ENCODE measurements around the gene SIRT7.
A peak's percentile ranks its signal among the peaks of the same experiment; 100 is the strongest.

Gene SIRT7

DNA sequence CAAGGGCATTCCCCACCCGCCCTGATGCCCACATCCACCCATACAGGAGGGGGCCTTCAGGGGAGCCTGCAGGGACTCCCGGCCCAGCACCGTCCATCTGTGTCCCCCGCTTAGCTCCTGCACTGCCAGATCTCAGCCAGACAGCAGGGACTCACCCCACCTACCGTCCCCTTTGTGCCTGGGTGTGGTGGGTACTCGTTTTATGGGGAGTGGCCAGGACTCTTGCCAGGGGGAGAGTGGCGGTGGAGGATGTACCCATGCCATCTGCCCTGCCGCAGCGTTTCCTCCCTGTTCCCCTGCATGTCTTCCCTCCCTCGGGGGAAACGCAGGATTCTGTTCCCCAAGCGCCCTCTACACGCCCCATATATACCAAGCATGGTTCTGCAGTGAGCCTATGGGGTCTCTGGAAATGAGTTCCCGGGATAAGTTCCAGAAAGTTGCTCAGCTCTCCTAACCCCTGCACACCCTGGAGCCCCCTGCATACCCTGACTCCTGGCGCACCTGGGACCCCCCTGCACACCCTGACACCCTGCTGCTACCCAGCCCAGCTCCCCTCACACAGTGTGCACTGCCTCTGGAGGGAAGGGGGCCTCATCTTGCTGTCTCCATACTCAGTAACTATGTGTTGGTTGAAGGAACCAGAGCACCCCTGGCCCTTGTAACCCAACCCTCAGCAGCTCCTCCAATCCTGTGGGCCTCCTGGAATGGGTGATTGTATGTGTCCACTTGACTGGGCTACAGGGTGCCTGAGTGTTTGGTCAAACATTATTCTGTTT, 13.8 kb upstream of the SIRT7 start:
- DNase-seq (ENCODE audit: low read depth) = no peak

DNA sequence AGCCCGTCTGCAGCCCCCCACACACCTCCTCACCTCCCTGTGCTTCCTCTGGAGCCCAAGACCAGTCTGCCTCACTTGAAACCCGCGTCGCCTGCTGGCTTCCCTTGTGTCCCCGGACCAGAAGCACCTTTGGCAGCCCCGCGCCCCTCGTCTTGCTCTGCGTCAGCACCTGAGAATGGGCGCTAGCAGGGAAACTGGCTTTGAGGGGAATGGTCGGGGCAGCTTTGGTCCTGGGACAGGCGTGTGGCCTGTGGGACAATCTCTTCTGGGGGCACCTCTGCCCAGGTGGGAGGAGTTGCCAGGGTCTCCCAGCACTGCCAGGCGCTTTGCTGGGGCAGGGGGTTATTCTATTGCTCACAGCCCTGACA, 13.2 kb upstream of the SIRT7 start:
- no peak for DNase-seq (ENCODE audit: low read depth)

DNA sequence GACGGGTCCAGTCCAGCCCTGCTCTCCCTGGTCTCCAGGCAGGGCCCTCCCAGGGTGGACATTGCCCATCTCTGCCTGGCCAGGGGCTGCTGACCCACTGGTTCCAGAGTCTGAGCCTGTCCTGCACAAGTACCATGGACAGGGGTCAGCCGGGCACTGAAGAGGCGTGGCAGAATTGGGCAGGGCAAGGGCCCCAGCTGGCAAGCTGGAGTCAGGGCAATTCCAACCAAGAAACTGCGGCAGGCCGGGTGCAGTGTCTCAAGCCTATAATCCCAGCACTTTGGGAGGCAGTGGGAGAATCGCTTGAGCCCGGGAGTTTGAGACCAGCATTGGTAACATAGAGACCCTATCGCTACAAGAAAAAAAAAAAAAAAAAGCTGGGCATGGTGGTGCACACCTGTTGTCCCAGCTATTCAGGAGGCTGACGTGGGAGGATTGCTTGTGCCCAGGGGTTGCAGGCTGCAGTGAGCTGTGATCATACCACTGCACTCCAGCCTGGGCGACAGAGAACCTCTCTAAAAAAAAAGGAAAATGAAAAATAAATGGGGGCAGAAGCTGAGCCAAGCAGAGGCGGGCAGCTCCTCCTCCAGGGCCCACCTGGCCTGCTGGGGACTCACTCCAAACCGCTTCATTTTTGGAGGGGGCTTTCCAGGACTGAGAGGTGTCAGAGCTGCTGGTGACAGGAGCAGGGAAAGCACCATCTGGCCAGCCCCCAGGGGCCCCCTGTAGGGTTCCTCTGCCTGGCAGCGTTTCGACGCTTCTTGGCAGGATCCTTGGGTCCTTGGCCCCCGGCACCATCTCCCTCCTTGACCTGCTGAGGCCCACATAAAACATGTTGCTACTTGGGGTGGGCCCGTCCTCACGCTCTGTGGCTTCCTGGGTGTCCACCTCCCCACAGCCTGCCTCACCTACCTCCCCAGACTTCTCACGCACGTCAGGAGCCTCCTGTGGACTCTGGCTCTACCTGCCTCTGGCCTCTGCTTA, 12.5 kb upstream of the SIRT7 start:
- no peak for DNase-seq (ENCODE audit: low read depth)

DNA sequence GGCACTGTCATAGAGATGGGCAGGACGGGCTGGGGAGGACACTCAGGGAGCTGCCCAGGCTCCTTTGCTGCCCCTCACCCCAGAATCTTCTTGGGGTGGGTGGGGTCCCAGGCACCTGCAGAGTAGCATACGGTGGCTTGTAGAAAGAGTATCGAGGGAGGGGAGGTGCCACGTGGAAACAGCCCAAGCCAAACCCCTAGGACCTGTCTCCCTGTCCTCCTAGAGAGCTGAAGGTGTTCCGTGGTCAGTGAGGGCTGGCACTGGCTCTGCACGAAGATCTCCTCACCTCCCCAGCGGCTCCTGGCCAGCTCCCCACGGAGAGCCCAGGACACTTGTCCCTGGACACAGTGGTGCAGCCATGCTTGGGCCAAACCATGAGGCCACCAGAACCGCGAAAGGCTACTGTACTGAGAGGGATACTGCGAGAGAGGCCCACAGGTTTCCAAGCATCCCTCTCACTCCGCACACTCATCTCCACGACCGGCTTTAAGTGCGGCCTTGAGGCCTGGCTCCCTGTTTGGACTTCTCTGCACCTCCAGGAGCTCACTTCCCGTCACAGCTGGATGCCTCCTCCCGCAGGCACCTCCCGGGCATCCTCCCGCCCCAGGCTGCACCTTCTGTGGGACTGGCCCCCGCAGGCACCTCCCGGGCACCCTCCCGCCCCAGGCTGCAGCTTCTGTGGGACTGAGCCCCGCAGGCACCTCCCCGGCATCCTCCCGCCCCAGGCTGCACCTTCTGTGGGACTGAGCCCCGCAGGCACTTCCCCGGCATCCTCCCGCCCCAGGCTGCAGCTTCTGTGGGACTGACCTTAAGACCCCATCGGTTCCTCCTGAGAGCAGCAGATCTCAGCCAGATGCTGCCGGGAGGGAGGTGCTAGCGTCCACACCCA, 11.5 kb upstream of the SIRT7 start:
- no peak for DNase-seq (ENCODE audit: low read depth)

DNA sequence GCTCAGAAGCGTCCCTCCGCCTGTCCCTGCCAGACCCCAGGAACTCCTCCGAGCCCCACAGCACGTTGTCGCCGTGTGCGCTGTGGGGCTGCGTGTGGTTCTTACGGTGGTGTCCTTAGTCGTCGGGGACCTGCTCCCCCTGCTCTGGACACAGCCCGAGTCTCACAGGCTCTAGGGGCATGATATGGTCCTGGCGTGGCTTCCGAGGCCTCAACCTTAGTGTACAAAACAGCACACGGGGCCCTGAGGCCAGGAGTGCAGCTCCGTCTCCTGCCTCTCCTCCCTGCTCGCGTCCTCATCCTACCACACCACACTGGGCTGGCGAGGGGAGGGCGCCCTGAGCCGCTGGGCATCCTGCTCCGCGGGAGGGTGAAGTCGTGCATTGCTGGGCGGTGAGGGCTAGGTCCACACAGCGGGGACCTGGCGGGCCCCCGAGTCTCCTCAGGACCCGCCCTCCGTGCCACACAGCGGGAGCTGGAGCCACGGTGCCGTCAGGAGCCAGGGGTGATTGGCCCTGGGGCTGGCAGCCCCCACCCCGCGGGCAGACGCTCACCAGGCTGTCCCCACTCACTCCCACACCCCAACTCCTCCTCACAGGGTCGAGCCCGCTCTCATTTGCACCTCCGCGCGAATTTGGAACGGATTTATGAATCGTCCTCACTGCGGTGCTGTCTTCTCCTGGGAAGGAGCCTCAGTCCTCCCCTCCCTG, 10.7 kb upstream of the SIRT7 start:
- DNase-seq (ENCODE audit: low read depth) = no peak

DNA sequence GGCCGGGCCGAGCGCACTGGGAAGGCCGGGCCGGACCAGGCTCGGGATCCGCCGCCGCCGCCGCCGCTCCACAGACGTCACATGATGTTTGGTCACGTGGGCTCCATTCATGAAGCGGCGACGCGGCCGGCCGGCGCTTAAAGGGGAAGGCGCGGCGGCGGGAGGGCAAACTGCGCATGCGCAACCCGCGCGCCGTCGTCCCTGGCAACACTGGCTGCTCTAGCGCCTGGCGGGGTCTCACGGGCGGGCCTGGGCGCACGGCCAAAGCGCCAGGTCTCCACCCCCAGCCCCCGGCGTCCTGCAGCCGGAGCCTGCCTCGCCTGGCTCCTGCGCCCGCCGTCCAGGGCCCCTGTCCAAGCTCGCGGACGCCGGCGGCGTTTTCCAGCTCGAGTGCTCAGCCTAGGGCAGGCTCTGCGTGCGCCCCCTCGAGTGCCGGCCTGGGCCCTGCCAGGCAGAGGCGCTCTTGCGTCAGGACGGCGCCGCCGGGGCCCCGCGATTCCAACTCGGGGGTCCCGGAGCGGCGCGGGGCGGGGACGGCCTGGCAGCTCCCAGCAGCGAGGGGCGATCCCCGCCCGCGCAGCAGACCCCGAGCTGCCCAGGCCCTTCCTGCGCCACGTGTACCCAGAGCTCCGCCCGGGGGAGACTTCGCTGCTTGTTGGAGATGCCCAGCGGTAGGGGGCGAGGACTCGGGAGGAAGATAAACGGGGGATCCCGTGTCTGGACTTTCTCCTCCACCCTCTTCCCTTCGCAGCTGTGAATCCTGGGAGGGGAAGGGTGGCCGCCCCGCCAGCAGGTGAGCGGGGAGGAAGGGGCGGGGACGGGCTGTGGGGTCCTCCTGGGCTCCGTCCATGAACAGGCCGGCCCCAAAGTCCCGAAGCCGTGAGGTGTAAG, 9.9 kb upstream of the SIRT7 start, which contains the start of gene MAFG:
Gene MAFG (minus strand): TSS at position 83 of the 891 bp plus-strand sequence. CDS start 4,550 bp downstream, outside the sequence.
- DNase-seq (ENCODE audit: low read depth) = peak; percentile 90

DNA sequence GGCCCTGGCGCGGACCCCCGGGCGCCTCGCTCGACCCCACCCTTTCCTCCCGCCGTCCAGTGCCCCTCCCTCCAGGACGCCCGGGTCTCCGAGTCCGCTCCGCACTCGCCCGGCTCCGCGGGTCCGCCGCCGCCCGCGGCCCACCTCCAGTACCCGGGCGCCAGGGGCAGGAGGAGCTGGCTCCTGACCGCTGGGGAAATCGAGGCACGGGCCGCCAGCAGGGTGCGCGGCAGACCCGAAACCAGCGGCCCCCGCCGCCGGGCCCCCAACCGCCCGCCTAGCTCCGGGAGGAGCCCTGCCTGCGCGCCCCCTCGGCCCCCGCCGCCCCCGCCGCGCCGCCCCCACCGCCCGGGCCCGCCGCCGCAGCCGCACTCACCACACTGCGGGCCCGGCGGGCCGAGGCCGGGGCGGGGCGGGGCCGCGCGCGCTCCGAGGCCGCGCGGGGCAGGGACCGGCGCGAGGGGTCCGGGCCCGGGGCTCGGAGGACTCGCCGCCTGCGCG, 9.2 kb upstream of the SIRT7 start:
- no peak for DNase-seq (ENCODE audit: low read depth)

DNA sequence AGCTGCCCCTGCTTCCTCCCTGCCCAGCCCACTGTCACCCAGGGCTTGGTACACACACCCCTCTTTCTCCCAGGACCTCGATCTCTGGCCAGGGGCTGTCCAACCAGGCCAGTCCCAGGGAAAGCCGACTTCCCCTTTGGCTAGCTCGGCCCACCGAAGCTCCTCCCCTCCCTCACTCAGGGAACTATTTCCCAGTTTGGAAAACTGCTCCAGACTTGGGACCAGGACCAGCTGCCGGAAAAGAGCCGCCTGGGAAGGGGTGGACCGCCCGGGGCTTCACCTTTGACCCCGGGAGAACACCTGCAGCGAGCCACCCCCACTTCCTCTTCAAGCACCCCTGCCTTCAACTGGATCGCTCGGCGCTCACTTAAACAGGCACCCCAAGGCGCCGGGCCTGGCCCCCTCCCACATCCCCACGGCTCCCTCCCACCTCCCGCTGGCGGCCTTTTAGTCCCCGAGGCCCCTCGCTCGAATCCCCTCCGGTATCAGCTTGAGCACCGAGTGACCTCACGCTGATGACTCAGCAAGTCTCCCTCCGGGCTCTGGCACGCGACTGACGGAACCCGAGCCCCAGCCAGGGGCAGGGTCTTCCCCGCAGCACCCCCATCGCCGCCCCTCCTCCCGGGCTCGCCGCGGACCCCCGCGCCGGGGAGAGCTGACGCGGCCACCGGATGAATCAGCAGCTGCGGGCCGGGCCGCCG, 8.6 kb upstream of the SIRT7 start:
- DNase-seq (ENCODE audit: low read depth) = peak; percentile 70

DNA sequence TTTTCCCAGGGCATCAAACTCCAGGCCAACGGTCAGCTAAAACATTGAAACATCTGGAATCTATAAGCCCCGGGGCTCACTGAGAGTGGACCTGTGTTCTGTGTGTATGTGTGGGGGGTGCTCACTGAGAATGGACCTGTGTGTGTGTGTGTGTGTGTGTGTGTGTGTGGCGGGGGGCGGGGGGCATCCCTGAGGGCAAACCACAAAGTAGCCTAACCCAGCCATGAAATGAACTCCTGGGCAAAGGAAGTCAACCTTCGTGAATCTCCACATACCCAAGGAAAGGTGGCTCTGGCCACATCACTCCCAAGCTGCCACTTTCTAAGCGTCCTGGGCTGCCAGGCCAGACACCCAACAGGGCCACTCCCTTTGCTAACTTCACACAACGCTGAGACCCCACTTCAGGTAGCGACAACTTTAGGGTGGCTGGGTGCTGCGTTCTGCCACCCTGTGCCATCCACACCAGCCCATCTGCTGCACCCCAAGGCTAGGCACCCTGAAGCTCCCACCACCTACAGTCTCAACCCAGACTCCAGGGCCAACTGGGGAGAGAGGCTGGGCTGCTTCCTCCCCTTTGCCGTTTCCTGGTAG, 8.0 kb upstream of the SIRT7 start:
- DNase-seq (ENCODE audit: low read depth) = no peak

DNA sequence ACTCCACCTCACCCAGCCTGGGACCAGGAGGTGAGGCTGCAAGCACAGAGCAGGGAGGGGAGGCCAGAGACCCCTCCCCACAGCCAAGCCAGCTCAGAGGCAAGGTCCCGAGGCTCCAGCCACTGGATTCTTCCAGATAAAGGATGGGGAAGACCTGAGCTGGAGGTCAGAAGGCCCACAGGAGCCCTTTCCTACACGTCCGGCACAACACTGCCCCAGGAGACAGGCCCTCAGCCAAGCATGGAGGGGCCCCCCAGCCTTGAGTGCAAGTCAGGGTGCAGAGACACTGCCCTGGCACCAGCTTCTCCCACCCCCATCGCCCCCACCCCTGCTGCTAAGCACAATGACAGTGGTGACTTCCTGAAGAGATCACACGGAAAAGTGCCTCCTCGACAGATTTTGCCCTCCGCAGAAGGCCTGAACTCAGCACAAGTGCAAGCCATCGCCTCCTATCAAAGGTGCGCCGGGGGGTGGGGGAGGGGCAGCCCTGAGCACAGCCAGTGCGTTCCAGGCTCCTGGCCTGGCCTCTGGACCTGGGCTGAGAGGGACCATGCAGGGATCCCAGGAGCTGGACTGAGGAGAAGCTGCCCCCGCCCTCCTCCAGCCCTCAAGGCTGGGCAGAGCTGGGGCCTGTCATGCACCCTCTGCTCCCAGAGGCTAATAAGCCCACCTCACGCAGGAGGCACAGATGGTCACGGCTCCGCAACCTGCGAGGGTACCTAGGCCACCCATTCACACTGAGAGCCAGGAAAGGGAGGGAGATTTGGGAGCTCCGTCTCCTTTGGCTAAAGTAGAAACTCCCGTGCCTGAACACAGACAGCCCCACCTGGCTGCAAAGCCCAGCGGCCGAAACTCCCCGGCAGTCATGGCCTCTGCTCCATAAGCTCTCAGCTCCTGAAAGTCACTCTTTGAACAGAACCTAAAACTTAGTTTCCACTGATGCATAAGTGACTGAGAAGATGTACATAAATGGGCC, 6.9 kb upstream of the SIRT7 start:
- DNase-seq (ENCODE audit: low read depth) = no peak

DNA sequence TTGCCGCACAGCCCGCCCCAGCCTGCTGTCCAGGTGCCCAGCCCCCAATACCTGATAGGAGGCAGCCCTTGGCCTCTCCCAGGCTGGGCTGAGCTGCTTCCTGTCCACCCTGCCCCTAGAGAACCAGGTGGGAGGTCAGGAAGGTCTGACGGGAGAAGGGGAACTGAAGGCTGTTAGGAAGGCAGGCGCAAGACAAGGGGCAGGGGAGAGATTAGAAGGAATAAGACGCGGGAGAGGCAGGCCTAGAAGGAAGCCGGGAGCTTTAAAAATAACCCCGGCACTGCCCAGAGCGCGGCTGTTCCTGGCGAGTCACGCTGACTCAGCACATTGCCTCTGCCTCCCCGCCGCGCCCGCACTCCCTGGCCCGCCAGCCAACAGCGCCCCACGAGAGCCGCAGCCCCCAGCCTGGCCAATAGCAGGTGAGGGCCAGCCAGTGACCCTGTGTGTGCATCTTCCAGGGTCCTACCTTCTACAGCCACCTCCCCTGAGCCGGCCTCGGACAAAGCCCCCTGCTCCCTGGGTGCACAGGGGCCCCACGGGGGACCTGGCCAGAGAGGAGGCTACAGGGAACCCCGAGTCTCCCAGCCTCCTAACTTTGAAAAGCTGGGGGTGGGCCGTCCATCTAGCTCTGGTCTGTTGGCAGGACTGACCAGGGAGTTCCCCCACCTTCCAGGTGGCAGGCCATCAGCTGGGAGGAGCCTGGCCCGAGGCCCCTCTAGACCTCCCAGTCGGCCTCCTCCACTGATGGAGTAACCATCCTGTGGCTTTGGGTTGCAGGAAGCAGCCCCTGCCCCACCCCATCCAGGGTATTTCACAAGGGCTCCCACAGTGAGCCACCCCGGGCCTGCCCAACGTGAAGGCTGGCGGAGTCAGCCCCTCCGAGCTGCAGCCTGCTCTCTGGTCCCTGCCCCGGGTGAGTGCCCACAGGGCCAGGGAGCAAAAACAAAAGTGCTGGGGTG, 5.6 kb upstream of the SIRT7 start:
- DNase-seq (ENCODE audit: low read depth) = peak; percentile 85

DNA sequence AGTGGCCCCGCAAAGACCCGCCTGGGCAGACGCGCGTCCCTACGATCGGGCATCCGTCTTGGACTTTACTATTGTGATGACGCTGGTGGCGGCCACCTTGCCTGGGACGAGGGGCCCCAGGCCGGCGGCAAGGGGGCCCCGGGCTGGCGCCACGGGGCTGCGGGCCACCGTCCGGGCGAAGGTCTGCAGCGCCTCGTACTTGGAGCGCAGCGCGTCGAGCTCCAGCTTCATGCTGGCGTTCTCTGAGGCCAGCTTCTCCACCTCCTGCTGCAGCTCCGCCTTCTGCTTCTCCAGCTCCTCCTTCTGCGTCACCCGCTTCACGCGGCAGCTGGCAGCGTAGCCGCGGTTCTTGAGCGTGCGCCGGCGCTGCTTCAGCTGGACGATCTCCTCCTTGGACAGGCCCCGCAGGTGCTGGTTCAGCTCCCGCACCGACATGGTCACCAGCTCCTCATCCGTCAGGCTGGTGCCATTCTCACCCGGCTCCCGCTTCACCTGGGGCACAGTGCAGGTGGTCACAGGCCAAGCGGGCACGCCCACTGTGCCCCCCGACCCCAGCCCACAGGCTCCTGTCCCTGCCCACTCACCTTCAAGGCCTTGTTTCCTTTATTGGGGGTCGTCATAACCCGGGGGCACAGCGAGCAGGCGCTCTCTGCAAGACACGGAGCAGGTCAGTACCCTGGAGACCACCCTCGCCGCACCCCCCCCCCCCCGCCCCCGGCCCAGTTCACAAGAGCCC, 4.8 kb upstream of the SIRT7 start:
- no peak for DNase-seq (ENCODE audit: low read depth)

DNA sequence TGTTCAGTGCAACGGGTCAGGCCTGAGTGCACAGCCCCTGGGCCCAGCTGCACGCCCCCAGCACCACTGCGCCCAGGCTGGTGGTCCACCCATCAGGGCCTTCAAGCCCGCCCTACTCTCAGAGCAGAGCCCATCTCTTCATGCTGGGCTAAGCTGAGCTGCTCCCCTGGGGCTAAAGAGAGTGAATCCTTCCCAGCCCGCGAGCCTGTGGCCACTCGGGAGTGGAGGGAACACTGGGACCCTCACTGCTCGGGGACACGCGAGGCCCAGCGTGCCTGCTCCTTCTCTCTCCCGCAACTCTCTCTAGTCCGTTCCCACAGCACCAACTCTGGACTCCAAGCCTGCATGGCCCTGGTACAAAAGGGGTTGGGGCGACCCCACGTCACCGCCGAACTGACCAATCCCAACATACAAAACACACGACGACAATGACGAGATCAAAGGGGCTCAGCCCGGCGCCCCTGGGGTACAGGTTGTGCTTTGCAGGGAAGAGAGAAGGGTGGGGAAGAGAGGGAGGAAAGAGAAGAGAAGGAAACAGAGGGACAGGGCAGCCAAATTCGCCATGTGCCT, 4.1 kb upstream of the SIRT7 start:
- DNase-seq (ENCODE audit: low read depth) = no peak

DNA sequence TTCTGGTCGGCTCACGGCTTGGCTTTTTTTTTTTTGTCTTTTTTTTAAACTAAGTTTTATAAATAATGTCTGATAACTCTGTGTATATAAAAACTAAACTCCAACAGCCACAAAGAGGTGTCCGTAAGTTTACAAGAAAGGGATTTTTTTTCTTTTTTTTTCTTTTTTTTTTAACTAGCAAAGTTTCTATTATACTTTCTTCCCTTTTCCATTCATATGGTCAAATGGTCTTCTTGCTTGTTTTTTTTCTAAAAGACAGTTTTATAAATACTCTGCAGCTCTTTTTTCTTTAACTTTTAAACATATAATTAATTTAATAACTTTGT, 3.5 kb upstream of the SIRT7 start:
- DNase-seq (ENCODE audit: low read depth) = no peak

DNA sequence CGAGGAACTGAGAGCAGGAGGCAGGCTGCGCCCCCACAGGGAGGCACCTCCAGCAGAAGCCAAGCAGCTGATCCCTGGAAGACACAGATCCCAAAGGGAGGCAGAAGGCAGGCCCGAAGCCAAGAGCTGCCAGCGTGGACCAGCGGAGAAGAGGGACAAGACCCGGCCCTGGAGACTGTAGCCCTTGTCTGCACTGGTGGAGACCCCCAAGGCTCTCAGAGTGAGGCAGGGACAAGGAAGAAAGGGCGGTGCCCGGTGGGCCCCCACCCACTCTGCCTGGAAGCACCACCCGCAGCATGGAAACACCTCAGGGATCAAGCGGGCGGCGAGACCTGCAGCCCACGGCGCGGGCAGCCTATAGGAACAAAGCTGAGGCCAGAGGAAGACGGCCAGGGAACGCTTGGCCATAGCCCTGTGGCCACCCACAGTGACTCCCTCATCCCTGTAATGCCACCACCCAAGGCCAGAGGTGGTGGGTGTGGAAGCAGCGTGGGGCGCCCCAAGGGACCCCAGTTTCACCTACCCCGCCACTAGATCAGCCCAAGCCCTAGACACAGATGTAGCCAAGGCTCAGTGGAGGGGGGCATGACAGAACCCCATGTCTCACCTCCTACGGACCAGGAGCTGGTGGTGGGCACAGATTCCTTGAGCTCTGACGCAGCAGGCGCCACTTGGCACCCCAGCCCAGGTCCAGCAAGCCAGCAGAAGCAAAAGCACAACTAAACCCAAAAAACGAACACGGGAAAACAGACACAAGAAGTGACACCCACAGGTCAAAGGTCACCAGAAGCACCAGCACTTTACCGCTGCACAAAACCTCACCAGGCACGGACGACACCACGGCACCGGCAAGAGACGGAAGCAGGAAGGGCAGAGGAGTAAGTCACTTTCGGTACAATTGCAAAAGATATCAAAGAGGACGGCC, 2.9 kb upstream of the SIRT7 start:
- no peak for DNase-seq (ENCODE audit: low read depth)

Data from iris pigment epithelial cell (primary cell).